D721Med (cell line): ENCODE data around the gene TNRC6B.

Experiments used
- DNase-seq: peaks from one replicate; pipeline ENCODE4 v3.0.0; 2011; ENCODE audit warnings: low spot score; ENCODE audit not compliant: insufficient read length
- FAIRE-seq: peaks from 2 replicates; lab custom pipeline; 2011; peaks lifted over from hg19 to GRCh38; lab: Jason Lieb, UNC
- CTCF ChIP-seq: IDR thresholded peaks from 2 replicates; pipeline ENCODE4 v1.5.1; 2012; ENCODE audit warnings: mild to moderate bottlenecking, control low read depth; ENCODE audit not compliant: insufficient read depth; ENCODE audit errors: missing control alignments

The TNRC6B gene

GRCh38 chr22:40176921-40177737, 596 bp upstream of the TNRC6B start:
- no peak for DNase-seq
- FAIRE-seq = no peak
- TF ChIP-seq CTCF = no peak

- FAIRE-seq (no peak), DNase-seq (no peak)
- TF ChIP-seq CTCF = no peak
Measured at GRCh38 chr22:40178417-40179409, 988 bp downstream of the TNRC6B start.

GRCh38 chr22:40179526-40179925, 1.8 kb downstream of the TNRC6B start:
- no peak for DNase-seq
- FAIRE-seq = no peak
- no peak for TF ChIP-seq CTCF

DNA sequence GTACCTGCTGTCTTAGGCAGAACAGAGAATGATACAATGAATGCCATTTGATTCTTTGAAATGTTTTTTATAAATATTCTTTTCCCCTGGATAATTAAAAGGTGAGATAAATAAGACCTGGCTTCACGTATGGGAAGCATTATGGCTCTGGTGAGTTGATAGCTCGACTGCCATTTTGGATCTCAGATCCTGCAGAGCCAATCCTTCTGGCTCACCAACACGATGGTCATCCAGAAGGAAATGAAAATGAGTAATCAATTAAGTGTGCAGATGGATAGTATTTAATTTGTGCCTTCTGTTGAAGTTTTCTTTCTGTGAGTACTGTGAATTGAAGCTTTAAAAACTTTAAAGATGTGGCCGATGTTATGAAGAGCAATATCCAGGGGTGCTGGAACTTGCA, 2.7 kb downstream of the TNRC6B start:
- no peak for DNase-seq
- no peak for FAIRE-seq
- TF ChIP-seq CTCF = no peak

GRCh38 chr22:40181323-40181722, 3.6 kb downstream of the TNRC6B start:
- no peak for TF ChIP-seq CTCF
- DNase-seq = no peak
- FAIRE-seq = no peak

DNA sequence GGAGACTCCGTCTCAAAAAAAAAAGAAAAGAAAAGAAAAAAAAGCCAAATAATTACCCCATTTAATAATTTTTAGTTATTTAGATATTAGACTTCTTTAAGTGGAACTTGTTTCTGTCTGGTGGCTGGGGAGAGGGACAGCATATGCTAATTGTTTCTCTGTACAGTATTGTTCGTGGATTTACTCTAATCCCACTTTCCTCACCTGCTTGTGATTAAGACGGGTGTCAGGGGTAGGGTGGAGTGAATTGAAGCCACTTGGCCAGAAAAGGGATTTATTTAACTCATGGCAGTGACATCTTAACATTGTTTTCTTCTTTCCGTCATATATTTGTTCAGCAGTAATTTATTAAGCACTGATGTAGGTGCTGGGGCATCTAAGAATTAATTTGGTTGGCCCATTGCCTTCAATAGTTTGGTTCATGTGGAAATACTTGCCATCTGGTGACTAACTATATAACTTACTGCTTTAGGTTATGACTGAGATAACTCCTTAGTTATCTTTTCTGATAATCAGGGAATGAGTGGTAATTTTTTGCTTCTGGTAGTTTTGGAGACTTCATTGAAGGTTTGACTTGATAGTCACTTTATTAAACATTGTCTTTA, 4.6 kb downstream of the TNRC6B start:
- no peak for FAIRE-seq
- no peak for TF ChIP-seq CTCF
- no peak for DNase-seq
